DND-41 (cell line): ENCODE measurements around the gene KCP.

Experiments used
- ATAC-seq: fragments of 200-7000 bp; cut with Tn5 transposase; 3 replicates; pipeline ENCODE4 v1.9.1; 2021; ENCODE audit warnings: low read depth; ENCODE audit not compliant: insufficient read depth
- DNase-seq: peaks from one replicate; pipeline ENCODE4 v3.0.0-alpha.2; 2020
- H2AFZ ChIP-seq: 2 replicates; pipeline ENCODE4 v1.6.0; 2012; ENCODE audit warnings: low read depth, low read length
- H3K27ac ChIP-seq: 2 replicates; pipeline ENCODE4 v1.5.1; 2012; ENCODE audit warnings: low read length, inconsistent platforms
- H3K27me3 ChIP-seq: fragments of 200-600 bp; sonication (generic); 2 replicates; pipeline ENCODE4 v1.6.0; 2012; ENCODE audit warnings: low read length, mild to moderate bottlenecking, inconsistent platforms; ENCODE audit not compliant: insufficient read depth, poor library complexity
- H3K36me3 ChIP-seq: 2 replicates; pipeline ENCODE4 v1.5.1; 2012; ENCODE audit warnings: low read length, inconsistent platforms; ENCODE audit not compliant: insufficient read depth
- H3K4me1 ChIP-seq: 2 replicates; pipeline ENCODE4 v1.5.1; 2012; ENCODE audit warnings: mild to moderate bottlenecking, low read length; ENCODE audit not compliant: insufficient read depth
- H3K4me2 ChIP-seq: 2 replicates; pipeline ENCODE4 v1.6.0; 2012; ENCODE audit warnings: mild to moderate bottlenecking, moderate library complexity, low read length, inconsistent platforms; ENCODE audit not compliant: insufficient read depth
- H3K4me3 ChIP-seq, 2 experiments: fragments of 200-600 bp in 1 of 2; shearing (Covaris generic) in 1 of 2; 2 replicates each; pipeline ENCODE4 v1.5.1; 2012 to 2016; ENCODE audit warnings: inconsistent platforms in 2 of 2, low read length in 2 of 2, mild to moderate bottlenecking in 2 of 2, low read depth in 1 of 2, moderate library complexity in 1 of 2
- H3K79me2 ChIP-seq: 2 replicates; pipeline ENCODE4 v1.6.0; 2012; ENCODE audit warnings: low read length, inconsistent platforms; ENCODE audit not compliant: insufficient read depth
- H3K9ac ChIP-seq: 2 replicates; pipeline ENCODE4 v1.6.0; 2012; ENCODE audit warnings: low read depth, mild to moderate bottlenecking, inconsistent platforms, low read length, moderate library complexity
- H3K9me3 ChIP-seq: 2 replicates; pipeline ENCODE4 v1.5.1; 2012; ENCODE audit warnings: low read length, moderate library complexity, mild to moderate bottlenecking, inconsistent platforms; ENCODE audit not compliant: insufficient read depth, severe bottlenecking
- H4K20me1 ChIP-seq: 2 replicates; pipeline ENCODE4 v1.6.0; 2012; ENCODE audit warnings: low read length; ENCODE audit not compliant: insufficient read depth
- EZH2 ChIP-seq: IDR thresholded peaks from 3 replicates; pipeline ENCODE4 v1.6.1; 2012; ENCODE audit warnings: borderline replicate concordance, low read depth, mild to moderate bottlenecking, moderate library complexity, low read length, inconsistent platforms; ENCODE audit not compliant: severe bottlenecking
- TF ChIP-seq, protein P1 (sequence below): IDR thresholded peaks from 2 replicates; pipeline ENCODE4 v1.5.1; 2012; ENCODE audit warnings: borderline replicate concordance, low read length, moderate library complexity, mild to moderate bottlenecking; ENCODE audit not compliant: poor library complexity, severe bottlenecking; ENCODE audit errors: extremely low read depth

The KCP gene

DNA sequence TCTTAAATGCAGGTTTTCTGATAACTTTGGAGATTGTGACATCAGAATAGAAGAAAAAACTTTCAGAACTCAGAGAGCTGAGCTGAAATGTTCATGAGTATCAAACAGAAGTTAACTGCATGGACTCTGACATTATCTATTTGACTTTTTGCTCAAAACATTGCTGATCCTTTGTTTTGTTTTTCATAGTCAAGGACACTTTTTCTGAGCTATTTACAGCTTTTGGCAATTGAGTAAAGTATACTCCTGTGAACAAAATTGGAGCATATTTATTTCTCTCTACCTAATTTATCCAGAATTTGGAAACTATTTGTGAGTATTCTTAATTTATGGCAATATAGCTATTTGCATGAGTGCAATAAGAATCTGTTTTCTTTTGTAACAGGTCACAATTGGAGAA, 11.1 kb downstream of the KCP start:
- ATAC-seq, result no peak
- TF ChIP-seq EZH2, result no peak
- TF ChIP-seq, protein P1, sequence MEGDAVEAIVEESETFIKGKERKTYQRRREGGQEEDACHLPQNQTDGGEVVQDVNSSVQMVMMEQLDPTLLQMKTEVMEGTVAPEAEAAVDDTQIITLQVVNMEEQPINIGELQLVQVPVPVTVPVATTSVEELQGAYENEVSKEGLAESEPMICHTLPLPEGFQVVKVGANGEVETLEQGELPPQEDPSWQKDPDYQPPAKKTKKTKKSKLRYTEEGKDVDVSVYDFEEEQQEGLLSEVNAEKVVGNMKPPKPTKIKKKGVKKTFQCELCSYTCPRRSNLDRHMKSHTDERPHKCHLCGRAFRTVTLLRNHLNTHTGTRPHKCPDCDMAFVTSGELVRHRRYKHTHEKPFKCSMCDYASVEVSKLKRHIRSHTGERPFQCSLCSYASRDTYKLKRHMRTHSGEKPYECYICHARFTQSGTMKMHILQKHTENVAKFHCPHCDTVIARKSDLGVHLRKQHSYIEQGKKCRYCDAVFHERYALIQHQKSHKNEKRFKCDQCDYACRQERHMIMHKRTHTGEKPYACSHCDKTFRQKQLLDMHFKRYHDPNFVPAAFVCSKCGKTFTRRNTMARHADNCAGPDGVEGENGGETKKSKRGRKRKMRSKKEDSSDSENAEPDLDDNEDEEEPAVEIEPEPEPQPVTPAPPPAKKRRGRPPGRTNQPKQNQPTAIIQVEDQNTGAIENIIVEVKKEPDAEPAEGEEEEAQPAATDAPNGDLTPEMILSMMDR, result no peak
- H3K4me1 ChIP-seq, result 0 out of 2 replicates have a peak, but pooled peaks cover 1% of the 10 kb centered on the region

DNA sequence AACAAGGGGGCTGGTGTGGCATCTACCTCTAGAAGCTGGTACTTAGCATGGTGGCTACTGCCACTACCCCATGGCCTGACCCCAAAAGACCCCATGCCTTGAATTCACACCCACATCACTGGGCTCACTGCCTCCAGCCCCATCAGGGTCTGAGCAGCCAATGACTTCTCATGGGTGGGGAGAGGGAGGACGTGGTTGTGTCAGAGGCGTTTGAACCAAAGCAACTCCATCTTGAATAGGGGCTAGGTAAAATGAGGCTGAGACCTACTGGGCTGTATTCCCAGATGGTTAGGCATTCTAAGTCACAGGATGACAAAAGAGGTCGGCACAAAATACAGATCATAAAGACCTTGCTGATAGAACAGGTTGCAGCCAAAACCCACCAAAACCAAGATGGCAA, 15.2 kb downstream of the KCP start:
- no peak overlapping the region for H3K9ac ChIP-seq
- no peaks in the 10 kb centered on the region for H3K79me2 ChIP-seq
- H3K36me3 ChIP-seq, result no peaks in the 10 kb centered on the region
- H3K4me3 ChIP-seq, result no peak overlapping the region
- ATAC-seq, result no peak
- H3K4me2 ChIP-seq, result no peak overlapping the region
- no peaks in the 10 kb centered on the region for H3K27me3 ChIP-seq
- no peak overlapping the region for H2AFZ ChIP-seq
- no peaks in the 10 kb centered on the region for H4K20me1 ChIP-seq
- no peak for DNase-seq
- TF ChIP-seq, protein P1, result no peak
- TF ChIP-seq EZH2, result no peak
- no peak overlapping the region for H3K27ac ChIP-seq
- H3K4me1 ChIP-seq, result no peaks in the 10 kb centered on the region
- peaks cover 10% of the 10 kb centered on the region for H3K9me3 ChIP-seq

More for the DNA sequence above, 11.1 kb downstream of the KCP start:
- Histone ChIP-seq H3K9ac (no peak overlapping the region), H3K9me3 (peaks cover 13% of the 10 kb centered on the region), H4K20me1 (no peaks in the 10 kb centered on the region), H3K4me2 (no peak overlapping the region), H3K27ac (no peak overlapping the region), H3K4me3 (no peak overlapping the region), H2AFZ (no peak overlapping the region), H3K79me2 (no peaks in the 10 kb centered on the region), H3K27me3 (no peaks in the 10 kb centered on the region), H3K36me3 (no peaks in the 10 kb centered on the region)
- DNase-seq, result no peak

DNA sequence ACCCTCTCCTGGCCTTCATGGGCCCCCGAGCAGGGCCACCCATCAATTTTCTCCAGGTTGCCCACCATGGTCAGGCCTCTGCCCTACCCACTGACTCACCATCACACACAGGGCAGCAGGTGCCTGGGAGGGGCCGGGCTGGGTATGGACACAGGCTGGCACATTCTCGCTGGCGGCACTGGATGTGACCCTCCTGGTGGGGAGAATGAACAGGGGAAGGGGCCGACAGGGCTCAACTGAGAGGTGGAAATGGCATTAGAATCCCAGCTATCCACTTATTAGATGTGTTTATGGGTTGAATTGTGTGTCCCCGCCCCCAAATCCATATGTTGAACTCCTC, 16.4 kb downstream of the KCP start:
- no peaks in the 10 kb centered on the region for H3K4me1 ChIP-seq
- peaks cover 1% of the 10 kb centered on the region for H3K9me3 ChIP-seq
- H2AFZ ChIP-seq, result no peak overlapping the region
- H3K27me3 ChIP-seq, result no peaks in the 10 kb centered on the region
- no peak for ATAC-seq
- no peaks in the 10 kb centered on the region for H4K20me1 ChIP-seq
- no peak overlapping the region for H3K9ac ChIP-seq
- no peaks in the 10 kb centered on the region for H3K36me3 ChIP-seq
- no peak overlapping the region for H3K4me3 ChIP-seq
- H3K27ac ChIP-seq, result no peak overlapping the region
- no peaks in the 10 kb centered on the region for H3K79me2 ChIP-seq
- H3K4me2 ChIP-seq, result no peak overlapping the region
- no peak for DNase-seq
- TF ChIP-seq, protein P1, result no peak
- no peak for TF ChIP-seq EZH2
